GM21381 (cell line): ENCODE results near the gene UQCRHL.
"Not testable (repeated sequence)": the region's sequence is repeated elsewhere in the genome, so short reads cannot be mapped to it uniquely, and the experiment has no call there.

Experiments
- ATAC-seq: cut with Tn5 transposase; IDR thresholded peaks from one replicate; pipeline ENCODE4 v1.9.1; 2021; ENCODE audit warnings: mild to moderate bottlenecking, moderate library complexity; ENCODE audit not compliant: unreplicated experiment

The UQCRHL gene

DNA sequence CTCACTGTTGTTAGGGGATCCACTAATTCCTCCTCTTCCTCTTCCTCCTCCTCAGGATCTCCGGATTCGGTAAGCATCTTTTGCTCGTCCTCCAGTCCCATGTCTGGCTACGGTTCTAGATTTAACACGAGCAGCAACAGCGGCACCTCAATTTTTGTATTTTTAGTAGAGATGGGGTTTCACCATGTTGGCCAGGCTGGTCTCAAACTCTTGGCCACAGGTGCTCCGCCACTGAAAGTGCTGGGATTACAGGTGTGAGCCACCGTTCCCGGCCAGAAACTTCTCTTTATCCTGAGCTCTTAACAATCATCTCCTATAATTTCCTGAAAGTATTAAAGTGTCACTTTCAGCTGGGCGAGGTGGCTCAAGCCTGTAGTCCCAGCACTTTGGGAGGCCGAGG, at the start of gene UQCRHL:
Gene UQCRHL (minus strand): TSS at position 101 of the 400 bp plus-strand sequence. CDS start 0 bp downstream, at position 101.
- not testable (repeated sequence) for ATAC-seq

DNA sequence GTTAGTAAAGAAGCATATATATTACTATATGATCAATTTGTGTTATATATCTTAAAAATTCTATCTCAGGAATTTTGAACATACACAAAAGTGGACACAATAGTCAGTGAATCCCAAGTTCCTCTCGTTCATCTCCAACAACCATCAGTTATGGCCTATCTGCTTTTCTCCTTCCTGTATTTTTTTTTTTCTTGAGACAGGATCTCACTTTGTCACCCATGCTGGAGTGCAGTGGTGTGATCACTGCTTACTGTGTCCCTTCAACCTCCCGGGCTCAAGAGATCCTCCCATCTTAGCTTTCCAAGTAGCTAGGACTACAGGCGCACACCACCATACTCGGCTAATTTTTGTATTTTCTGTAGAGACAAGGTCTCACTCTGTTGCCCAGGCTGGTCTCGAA, 49.4 kb upstream of the UQCRHL start:
- ATAC-seq: no peak

DNA sequence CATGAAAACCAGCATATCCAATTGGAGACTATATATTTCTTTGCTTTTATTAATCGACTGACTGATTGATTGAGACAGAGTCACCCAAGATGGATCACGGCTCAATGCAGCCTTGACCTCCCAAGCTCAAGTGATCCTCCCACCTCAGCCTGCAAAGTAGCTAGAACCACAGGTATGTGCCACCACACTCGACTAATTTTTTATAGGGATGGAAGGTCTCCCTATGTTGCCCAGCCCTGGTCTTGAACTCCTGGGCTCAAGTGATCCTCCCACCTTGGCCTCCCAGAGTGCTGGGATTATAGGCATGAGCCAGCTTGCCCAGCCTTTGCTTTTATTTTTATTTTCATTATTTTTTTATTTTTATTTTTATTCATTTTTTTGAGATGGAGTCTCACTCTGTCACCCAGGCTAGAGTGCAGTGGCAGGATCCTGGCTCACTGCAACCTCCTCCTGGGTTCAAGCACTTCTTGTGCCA, 45.4 kb upstream of the UQCRHL start:
- ATAC-seq: no peak

DNA sequence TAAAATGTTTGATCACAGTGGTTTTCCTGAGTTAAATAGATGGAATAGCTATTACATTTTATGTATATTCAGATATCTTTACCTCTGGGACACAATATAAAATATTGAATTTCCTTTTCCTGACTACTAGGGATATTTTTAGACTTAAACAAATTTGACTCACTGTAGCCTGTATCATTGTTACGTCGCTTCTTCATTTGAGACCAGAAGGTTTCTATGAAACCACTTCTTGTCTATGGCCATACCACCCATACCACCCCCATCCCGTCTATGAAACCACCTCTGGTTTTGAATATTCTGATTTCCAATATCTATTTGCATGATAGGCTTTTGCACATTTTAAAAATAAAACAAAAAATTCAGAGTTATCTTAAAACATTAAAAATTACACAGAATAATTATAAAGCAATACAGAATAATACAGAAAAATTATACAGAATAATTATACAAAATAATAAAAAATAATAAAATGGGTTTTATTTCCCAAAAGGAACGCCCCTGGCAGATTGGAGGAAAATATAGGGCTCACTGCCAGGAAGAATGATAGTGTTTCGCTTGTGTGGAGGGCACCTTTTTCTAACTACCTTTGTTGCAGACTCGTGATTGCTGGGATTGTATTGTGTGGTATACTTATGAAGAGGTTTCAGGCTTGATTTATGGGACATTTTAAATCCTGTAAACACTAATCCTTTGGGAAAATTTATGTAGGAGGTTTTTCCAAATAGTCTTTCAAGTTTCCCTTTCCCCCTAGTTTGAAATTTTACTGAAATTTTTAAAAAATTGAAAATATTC, 44.8 kb upstream of the UQCRHL start:
- ATAC-seq: no peak

DNA sequence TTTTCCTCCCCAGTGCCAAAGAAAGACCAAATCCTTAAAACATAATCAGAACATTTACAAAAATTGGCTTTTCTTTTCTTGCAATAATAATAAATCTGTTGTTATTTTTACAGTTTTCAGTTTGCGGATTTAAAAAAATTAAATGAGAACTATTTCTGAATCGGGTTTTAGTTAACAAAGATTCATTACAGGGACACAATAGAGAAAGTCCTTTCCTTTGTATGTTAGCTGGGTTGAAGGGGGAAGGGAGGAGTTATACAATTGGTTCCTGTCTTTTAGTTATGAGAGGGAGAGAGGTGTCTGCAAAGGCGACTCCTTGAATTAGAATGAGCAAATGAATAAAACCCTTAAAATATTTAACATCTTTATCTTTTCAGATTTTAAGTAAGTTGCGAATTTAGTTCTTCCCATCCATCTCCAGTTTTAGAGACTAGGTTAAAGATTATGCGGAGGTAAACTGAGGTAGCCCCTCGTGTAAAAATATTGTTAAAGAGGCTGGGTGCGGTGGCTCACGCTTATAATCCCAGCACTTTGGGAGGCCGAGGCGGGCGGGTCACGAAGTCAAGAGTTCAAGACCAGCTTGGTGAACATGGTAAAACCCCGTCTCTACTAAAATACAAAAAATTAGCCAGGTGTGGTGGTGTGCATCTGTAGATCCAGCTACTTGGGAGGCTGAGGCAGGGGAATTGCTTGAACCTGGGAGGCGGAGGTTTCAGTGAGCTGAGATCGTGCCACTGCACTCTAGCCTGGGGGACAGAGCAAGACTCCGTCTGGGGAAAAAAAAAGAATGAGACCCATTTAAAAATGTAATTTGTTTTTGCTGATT, 44.0 kb upstream of the UQCRHL start:
- ATAC-seq: no peak

DNA sequence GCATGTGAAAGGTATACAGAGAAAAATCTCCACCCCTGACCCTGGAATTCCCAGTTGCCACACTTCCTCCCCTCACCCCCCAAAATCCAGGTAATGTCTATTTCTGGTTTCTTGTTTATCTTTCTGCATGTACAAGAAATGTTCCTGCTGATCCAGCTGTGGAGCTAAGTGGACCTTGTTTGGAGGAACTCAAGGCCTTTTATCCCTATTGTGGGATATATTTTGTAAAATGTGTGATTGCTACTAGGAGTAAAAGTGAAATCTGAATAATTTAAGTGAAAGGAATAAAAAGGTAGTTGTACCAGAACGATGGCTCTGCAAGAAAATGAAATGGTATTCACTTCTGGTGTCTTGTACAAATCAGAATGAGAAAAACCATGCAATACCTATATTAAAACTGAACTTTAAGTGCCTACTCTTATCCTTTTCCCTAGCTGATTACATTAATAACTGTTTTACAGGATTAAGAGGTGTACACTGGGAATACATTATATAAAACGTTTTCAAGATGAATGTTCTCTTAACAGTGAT, 43.1 kb upstream of the UQCRHL start:
- ATAC-seq: no peak

DNA sequence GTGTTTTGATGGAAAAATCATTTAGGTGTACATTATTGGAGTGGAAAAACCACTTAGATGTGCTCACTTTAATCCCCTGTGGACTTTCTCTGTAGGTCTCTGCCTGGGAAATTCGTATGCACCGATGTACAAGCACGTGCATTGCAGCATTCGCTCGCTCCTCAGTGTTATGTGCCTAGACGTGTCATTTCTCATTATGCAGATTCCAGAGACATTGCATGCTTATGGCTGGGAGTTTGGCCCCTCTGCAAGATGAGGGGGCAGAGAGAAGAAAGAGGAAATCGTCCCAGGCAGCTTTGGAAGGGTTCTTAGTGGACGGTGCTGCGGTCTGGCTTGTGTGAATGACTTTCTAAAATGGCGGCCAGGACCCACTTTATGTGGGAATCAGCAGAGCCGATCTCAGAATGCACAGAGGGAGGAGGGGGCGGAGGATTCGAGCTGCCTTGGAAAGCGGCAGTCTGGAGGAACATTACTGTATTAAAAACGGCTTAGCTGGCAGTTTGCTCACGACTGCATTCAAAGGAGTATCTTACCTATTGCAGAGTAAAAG, 42.4 kb upstream of the UQCRHL start:
- ATAC-seq: no peak

DNA sequence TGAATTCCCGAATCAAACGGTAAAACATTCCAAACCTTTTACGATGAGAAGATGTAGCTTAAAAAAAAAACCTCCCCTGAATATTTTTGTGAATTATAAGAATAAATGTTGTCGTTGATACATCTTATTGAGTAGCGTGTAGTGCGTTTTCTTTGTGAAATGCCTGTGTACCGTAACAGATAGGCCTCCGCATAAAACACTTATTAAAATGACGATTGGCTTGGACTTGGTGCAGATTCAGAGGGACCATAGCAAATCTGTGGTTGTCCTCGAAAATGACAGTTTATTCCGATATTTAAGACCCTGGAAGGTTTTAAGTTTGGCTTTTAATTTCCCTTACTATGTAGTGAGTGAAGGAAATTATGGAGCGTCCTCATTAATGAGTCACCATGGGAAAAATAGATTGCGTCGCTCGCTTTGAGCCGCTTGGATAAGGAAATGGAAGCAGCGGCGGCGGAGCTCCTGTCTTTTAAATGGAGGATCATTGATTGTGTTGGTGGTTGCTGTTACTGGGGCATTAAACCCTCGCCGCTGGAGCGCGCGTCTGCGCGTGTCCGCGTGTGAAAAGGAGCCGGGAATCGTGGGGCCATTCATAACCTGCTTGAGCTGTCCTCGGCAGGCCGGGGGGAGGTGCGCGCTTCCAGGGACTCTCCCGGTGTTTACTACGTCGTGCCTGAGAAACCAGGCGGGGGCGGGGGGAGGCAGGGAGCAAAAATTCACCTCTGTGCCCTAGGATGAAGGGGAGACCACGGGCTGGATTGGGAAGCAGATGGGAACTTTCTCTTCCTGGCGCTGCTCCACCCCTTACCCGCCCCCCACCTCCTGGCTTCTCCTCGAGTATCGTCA, 41.7 kb upstream of the UQCRHL start:
- ATAC-seq: no peak

DNA sequence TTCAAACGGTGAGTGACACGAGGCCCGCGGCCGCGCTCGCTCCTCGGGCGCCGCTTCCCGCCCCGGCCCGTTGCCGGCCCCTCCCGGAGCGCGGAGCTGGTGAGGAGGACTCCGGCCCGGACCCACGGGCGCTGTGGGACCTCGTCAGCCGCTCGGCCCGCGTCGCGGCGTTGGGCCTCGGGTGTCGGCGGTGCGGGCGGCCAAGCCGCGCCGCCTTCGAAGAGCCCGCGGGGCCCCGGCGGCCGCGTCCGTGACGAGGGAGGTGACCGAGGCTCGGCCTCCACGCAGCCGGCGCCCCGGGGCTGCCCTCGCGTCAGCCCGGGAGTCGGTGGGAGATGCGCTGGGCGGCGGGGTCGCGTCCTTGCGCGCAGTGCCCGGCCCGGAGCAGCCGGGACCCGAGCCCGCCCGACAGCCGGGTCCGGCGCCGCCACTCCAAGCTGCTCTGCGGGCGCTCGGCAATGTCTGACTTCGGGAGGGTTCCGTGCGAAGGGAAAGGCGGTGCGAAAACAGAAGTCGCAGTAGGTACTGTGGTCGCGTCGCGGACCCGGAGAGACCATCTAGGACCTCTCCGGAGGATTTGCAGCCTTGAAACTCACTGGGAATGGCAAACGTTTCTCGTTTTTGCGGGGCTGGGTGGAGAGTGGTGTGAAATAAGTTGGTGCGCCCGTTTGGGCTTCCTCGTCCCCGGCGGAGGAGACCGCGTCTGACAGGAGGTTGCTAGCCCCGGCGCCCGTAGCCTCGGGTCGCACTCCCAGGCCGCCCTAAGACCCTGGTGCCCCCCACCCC, 40.9 kb upstream of the UQCRHL start:
- ATAC-seq: peak; percentile 9

DNA sequence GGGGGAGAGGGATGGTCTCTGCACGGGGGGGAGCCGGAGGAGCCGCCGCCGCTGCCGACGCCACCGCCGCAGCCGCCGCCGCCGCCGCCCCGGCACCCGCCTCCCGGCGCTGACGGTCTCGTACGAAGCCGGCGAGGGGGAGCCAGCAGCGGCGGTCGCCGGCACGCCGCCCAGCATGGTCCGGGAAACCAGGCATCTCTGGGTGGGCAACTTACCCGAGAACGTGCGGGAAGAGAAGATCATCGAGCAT, 40.4 kb upstream of the UQCRHL start:
- peak; percentile 13 for ATAC-seq

DNA sequence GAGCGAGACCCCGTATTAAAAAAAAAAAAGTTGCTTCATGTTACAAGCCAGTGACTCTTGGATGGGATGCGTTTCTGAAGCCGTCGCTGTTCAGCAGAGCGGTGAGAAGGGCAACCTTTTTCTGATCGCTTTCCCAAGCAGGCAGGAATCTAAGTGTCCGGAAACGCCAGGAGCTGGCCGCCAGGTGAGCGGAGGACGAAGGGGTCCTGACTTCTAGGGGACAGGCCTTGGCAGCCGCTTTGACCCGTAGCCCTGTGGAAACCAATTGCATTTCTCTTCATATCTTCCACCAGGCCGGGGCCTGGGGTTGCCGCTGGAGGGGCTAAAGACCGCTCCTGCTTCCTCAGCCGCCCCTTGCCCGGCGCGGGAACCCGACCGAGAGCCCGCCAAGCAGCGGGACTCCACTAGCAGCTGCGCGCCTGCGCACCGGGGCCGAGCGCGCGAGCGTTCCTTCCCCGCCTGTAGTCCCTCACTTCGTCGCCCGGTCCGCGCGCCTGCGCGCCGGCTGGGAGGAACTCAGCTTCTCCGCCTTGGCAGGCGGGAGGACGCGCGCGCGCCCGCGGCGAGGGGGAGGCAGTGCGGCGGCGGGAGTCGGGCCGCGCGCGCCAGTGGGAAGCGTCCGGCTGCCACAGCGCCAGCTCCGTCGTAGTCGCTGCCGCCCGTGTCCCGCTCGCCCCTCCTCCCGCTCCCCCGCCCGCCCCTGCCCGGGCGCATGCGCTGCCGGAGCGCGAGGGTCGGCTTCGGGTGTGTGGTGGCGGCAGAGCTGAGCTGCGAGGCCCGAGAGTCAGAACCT, 39.8 kb upstream of the UQCRHL start, which contains the start of gene SPEN:
Gene SPEN (plus strand): TSS at position 608 of the 793 bp plus-strand sequence. CDS start 361 bp downstream, outside the sequence.
- ATAC-seq: peak; percentile 69

DNA sequence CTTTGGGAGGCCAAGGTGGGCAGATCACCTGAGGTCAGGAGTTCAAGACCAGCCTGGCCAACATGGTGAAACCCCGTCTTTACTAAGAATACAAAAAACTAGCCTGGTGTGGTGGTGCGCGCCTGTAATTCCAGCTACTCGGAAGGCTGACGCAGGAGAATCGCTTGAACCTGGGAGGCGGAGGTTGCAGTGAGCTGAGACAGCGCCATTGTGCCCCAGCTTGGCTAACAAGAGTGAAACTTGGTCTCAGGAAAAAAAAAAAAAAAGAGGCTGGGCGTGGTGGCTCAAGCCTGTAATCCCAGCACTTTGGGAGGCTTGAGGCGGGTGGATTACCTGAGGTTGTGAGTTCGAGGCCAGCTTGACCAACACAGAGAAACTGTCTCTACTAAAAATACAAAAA, 38.6 kb upstream of the UQCRHL start:
- not testable (repeated sequence) for ATAC-seq

DNA sequence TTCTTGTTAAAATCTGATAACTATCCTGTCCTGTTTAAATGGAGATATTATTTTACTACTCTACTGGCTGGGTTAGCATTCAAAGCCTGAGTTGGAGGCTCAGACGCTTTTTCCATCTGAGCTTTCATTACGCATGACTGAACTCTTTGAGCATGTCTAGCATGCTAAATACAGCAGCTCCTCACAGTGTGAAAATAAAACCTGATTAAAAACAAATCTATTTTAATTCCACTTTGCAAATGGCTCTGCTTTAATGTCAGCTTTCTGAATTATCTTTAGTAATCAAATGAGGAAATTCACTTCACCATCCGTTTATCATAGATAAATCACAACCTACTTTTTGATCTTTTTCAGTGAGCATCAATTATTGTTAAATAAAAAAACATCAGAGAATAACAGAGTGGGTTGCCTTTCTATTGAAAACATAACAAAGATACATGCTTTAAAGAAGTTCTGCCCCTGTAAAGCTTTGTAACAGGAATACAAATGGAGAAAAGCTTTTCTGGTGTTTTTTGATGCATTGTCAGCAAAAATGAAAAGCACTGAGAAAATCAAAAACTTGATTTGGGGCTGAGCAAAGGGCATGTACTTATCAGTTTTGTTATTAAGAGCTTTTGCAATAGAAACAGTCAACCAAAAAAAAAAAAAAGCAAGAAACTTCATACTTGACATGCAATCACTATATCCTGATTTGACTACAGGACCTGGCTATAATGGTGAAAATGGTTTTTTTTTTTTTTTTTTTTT, 36.5 kb upstream of the UQCRHL start:
- ATAC-seq: no peak

DNA sequence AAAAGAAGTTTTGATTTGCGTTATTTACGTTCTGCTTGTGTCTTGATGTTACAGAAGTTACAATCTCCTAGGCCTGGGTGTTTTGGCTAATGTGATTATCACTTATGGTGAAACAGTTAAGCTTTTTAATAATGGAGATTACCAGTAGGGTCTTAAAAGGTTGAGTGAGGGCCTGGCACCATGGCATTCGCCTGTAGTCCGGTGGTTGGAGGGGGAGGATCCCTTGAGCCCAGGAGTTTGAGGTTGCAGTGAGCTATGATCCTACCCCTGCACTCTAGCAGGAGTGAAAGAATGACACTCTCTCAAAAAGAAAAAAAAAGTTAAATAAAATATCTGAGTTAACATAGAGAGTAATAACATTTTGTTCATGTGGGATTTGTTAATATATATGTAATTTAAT, 31.3 kb upstream of the UQCRHL start:
- no peak for ATAC-seq

DNA sequence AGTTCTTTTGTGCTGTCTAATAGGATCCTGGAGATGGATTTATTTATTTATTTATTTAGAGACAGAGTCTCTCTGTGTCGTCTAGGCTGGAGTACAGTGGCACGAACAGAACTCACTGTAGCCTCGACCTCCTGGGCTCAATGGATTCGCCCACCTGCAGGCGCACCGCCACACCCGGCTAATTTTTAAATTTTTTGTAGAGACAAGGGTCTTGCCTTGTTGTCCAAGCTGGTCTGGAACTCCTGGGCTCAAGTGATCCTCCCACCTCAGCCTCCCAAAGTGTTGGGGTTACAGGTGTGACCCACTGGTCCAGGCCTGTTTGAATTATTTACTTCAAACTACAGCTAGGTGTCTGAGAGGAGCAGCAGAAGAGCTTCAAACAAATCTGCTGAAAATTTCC, 30.5 kb upstream of the UQCRHL start:
- ATAC-seq: no peak

DNA sequence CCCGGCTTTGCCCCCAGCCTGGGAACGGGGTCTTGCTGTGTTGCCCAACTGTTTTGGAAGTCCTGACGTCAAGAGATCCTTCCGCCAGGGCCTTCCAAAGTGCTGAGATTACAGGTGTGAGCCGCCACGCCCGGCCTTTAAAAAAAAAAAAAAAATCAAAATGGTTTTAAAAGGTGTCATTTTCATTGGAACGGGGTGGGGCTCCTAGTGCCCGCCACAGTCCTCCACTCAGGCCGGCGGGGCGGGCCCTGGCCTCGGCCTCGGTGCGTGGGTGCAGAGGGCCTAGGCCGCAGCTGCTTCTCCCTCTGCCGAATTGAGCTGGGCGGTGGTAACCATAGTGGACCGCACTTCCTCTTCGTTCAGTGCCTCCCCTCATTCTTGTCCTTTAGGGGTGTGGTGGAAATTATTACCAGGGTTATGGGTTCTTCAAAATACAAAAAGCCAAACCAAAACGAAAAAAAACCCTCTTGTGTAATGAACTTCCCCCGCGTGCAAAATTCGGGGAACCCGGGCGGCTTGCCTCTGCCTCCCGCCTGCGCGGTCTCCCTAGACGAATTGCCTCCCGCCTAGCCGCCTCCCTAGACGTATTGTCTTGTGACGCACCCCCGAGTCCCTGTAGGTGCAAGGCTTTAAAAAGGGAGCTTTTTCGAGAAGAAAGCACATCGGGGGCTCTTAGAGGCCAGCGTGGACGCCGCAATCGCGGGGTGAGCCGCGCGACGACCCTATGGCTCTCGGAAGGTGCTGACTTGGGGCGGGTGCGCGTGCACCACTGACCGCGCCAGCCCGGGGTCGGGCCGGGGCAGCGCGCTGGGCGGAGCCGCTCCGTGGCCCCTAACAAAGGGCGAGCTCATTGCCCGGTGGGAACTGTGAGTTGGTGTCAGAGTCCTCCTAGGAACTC, 29.6 kb upstream of the UQCRHL start:
- no peak for ATAC-seq

DNA sequence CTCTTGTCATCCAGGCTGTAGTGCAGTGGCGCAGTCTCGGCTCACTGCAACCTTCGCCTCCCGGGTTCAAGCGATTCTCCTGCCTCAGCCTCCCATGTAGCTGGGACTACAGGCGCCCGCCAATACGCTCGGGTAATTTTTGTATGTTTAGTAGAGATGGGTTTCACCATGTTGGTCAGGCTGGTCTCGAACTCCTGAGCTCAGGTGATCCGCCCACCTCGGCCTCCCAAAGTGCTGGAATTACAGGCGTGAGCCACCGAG, 29.0 kb upstream of the UQCRHL start:
- not testable (repeated sequence) for ATAC-seq
